Dendritic cell treated with granulocyte-macrophage colony-stimulating factor and Interleukin-4, amounts not matched to agents 40 ng/mL and 50 ng/mL, for 4 days (primary cell): ENCODE results near the gene CMTM2.

Experiments
- H3K27ac Mint-ChIP-seq: one replicate; pipeline ENCODE4 v1.8.0; 2022; ENCODE audit warnings: mild to moderate bottlenecking, mixed read lengths
- H3K27me3 Mint-ChIP-seq: one replicate; pipeline ENCODE4 v1.8.0; 2022; ENCODE audit warnings: mild to moderate bottlenecking, mixed read lengths
- H3K36me3 Mint-ChIP-seq: one replicate; pipeline ENCODE4 v1.8.0; 2022; ENCODE audit warnings: low read depth, mixed read lengths
- H3K4me1 Mint-ChIP-seq: one replicate; pipeline ENCODE4 v1.8.0; 2022; ENCODE audit warnings: low read depth, mixed read lengths
- H3K4me3 Mint-ChIP-seq: one replicate; pipeline ENCODE4 v1.8.0; 2022; ENCODE audit warnings: mild to moderate bottlenecking, moderate library complexity, mixed read lengths
- H3K9me3 Mint-ChIP-seq: one replicate; pipeline ENCODE4 v1.8.0; 2022; ENCODE audit warnings: mixed read lengths
- intact Hi-C: fragments of 100-400 bp; cut with micrococcal nuclease; formaldehyde crosslinking; loops from one replicate; pipeline ENCODE4 v1.15.0; 2022

Gene CMTM2

DNA sequence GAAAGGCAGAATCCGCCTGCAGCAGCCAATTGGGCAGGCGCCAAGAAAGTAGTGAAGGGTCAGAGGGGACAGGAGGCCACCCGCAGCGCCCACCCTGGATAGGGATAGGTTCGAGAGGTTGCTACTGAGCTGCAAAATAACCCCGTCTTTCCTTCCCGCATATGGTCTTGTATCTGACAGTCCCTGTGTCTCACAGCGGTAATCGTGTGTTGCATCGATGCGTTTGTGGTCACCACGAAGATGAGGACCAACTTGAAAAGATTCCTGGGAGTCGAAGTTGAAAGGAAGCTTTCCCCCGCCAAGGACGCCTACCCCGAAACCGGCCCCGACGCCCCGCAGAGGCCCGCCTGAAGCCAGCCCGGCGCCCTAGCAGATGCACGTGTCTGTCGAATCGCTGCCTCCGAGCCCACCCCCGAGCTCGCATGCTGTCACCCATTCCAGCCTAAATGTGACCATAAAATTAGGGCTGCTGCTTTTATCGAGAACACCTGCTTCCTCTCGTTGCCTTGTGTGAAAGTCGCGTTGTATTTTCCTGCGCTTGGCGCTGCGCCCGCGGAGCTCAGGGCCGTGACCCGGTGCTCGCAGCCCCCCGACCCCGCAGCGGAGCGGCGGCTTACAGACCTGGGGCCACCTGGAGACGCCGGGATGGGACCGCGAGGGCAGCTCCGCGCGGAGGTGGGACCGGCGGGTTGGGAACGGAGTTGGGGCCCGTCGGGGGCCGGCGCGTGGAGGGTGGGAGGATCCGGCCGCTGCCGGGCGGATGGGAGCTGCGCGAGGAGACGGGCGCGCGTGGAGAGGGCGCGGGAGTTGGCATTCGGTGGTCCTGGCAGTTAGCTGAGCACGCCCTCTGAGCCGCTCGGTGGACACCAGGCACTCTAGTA lies at the start of gene CMTM2:
CMTM2 (plus strand) TSS at position 813 of the 881 bp plus-strand sequence. CDS start 145 bp downstream, outside the sequence.
- H3K36me3 Mint-ChIP-seq: no peaks in the 10 kb centered on the region
- peaks cover 56% of the 10 kb centered on the region for H3K4me1 Mint-ChIP-seq
- peak within 1 kb of the TSS; percentile 51 for H3K4me3 Mint-ChIP-seq
- intact Hi-C loops: no loop called here
- H3K27ac Mint-ChIP-seq: peak within 1 kb of the TSS; percentile 56
- no peaks in the 10 kb centered on the region for H3K9me3 Mint-ChIP-seq
- H3K27me3 Mint-ChIP-seq: peaks cover 41% of the 10 kb centered on the region

GRCh38 chr16:66529475-66529874 lies 49.8 kb upstream of the CMTM2 start:
- no peak overlapping the region for H3K4me3 Mint-ChIP-seq
- intact Hi-C loops: no loop called here
- H3K9me3 Mint-ChIP-seq: no peaks in the 10 kb centered on the region
- H3K27me3 Mint-ChIP-seq: no peaks in the 10 kb centered on the region
- no peak overlapping the region for H3K27ac Mint-ChIP-seq
- peaks cover 50% of the 10 kb centered on the region for H3K4me1 Mint-ChIP-seq
- peaks cover 90% of the 10 kb centered on the region for H3K36me3 Mint-ChIP-seq

DNA sequence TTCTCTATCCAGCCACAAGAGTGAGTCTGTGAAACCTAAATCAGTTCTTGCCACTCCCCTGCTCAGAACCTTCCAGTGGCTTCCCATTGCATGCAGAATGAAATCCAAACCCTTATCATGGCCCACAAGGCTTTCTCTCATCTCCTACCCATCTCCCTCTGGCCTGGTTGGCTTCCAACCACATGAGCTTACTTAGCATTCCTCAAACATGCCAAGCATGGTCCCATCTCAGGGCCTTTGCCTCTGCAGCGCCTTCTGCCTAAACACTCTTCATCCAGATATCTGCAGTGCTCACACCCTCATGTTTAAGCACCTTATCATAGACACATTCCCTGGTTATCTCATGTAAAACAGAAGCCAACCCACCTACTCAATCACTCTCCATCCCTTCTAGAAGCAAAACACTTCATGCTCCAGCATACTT lies 44.9 kb upstream of the CMTM2 start:
- Mint-ChIP-seq H3K36me3 (peaks cover 98% of the 10 kb centered on the region), H3K4me3 (no peak overlapping the region), H3K27me3 (no peaks in the 10 kb centered on the region), H3K4me1 (peaks cover 25% of the 10 kb centered on the region), H3K27ac (no peak overlapping the region), H3K9me3 (no peaks in the 10 kb centered on the region)
- intact Hi-C loops: no loop called here

DNA sequence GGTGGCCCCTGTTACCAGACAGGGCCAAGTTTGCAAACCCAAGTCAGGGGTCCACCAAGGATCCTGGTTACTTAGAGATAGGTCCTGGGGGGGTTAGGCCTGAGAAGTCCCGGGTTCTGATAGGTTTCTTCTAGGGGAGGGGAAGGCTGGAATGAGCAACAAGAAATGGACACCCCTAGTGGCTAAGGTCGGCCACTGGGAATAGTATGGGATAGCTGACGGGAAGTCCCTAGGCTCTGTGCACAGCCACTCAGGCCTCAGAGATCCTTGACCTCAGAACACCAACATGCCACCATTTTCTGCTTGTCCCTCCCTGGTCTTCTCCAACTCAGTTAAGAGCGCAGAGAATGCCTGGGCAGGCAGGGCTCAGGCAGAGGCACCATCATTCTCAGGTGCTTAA lies 42.7 kb upstream of the CMTM2 start:
- Mint-ChIP-seq H3K27ac (no peak overlapping the region), H3K27me3 (no peaks in the 10 kb centered on the region), H3K4me1 (peaks cover 39% of the 10 kb centered on the region), H3K4me3 (no peak overlapping the region), H3K9me3 (no peaks in the 10 kb centered on the region), H3K36me3 (peaks cover 98% of the 10 kb centered on the region)
- intact Hi-C loops: no loop called here

- peaks cover 98% of the 10 kb centered on the region for H3K36me3 Mint-ChIP-seq
- H3K9me3 Mint-ChIP-seq: no peaks in the 10 kb centered on the region
- H3K4me1 Mint-ChIP-seq: peaks cover 45% of the 10 kb centered on the region
- no peak overlapping the region for H3K4me3 Mint-ChIP-seq
- no peak overlapping the region for H3K27ac Mint-ChIP-seq
- no peaks in the 10 kb centered on the region for H3K27me3 Mint-ChIP-seq
- intact Hi-C loops: no loop called here
Measured at GRCh38 chr16:66537236-66537635, 42.0 kb upstream of the CMTM2 start.

DNA sequence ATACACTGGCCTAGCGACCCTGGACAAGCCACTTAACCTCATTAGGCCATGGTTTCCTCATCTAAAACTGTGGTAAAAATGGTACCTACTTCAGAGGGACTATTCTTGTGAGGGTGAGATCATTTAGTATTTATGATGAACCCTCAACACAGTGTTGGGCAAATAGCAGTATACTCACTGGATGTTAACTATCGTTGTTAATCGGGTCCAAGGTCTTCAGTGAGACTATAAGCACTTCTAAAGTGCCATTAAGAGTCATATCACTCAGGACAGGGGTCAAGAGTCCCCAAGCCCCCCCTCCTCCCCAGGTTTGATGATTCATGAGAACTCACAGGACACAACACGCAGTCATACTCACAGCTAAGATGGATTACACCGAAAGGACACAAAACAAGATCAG lies 40.4 kb upstream of the CMTM2 start:
- Mint-ChIP-seq H3K4me3 (no peak overlapping the region), H3K36me3 (peaks cover 100% of the 10 kb centered on the region), H3K27me3 (no peaks in the 10 kb centered on the region), H3K4me1 (peaks cover 59% of the 10 kb centered on the region), H3K9me3 (no peaks in the 10 kb centered on the region), H3K27ac (no peak overlapping the region)
- intact Hi-C loops: no loop called here

DNA sequence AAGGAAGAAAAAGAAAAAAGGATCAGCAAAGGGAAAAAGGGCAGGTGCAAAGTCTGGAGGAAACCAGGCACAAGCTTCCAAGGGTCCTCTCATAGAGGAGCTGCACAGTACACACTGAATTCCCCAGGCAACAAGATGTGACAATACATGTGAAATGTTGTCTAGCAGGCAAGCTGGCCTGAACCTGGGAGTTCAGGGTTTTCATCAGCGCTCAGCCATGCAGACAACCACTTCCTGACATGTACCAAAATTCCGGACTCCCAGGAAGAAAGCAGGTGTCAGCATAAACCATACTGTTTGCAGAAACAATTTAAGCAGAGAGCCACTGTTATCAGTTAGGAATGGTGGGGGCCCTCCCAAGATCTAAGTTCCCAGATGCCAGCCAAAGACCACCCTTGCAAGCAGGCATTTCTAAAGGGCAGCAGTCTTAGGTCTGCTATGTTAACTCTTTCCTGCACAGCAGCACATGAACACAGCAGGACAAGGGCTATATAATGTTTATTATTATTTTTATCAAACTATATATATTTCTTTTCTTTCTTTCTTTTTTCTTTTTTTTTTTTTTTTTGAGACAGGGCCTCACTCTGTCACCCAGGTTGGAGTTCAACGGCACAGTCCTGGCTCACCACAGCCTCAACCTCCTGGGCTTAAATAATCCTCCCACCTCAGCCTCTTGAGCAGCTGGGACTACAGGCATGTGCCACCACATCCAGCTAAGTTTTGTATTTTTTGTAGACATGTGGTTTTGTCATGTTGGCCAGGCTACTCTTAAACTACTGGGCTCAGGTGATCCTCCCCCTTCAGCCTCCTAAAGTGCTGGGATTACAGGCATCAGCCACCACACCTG lies 39.4 kb upstream of the CMTM2 start:
- intact Hi-C loops: no loop called here

DNA sequence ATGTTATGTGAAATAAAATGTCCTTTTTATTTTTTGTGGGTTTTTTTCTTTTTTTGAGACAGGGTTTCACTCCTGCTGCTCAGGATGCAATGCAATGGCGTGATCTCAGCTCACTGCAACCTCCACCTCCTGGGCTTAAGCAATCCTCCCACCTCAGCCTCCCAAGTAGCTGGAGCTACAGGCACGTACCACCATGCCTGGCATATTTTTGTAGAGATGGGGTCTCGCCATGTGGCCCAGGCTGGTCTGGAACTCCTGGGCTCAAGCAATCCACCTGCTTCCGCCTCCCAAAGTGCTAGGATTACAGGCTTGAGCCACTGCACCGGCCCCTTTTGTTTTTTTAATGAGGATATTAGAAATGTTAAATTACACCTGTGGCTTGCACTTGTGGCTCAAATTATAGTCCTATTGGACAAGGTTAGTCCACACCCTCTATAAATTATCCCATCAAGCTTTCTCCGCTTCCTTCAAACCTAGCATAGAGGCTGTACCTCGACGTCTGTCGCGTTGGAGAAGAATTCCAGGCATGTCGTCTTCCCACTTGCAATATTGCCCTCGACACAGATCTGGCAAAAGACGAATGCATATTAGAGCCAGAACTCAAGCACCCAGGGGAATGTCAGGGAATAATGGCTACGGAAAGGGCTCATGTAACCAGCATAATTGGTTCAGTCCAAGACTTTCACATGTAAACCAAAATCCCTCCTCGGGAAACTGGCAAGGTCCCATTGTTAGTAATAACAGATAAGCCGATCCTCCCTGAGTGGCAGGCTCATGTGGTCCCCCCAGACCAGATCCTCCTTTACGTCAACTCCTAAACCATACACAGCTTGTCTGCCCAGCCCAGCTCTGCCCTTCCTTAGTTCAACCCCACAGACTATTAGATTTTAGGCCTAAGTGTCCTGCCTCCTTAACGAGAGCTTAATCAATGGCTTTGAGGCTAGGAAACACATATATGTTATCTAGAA lies 37.6 kb upstream of the CMTM2 start:
- H3K4me1 Mint-ChIP-seq: peaks cover 70% of the 10 kb centered on the region

More for the DNA sequence above, 39.4 kb upstream of the CMTM2 start:
- Mint-ChIP-seq H3K4me3 (no peak overlapping the region), H3K36me3 (peaks cover 93% of the 10 kb centered on the region), H3K4me1 (peaks cover 61% of the 10 kb centered on the region), H3K27ac (no peak overlapping the region), H3K9me3 (no peaks in the 10 kb centered on the region), H3K27me3 (no peaks in the 10 kb centered on the region)

DNA sequence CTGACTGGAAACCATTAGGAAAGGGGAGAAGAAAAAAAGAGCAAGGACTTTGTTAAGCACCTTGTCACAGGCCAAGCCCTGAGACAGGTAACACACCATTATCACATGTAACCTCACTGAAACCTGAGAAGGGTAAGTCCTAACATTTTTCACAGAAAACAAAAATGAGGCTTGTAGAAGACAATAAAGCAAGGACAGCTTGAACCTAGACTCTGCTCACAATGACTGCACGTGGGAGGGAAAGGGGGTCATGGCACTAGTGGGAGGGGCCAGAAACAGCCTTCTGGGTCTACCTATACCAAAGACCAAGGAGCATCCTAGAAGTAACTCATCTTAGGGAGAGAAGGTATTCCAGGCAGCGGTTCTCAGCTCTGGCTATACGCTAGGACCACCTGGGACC lies 36.9 kb upstream of the CMTM2 start:
- H3K27me3 Mint-ChIP-seq: no peaks in the 10 kb centered on the region
- no peak overlapping the region for H3K4me3 Mint-ChIP-seq
- H3K36me3 Mint-ChIP-seq: peaks cover 90% of the 10 kb centered on the region
- no peaks in the 10 kb centered on the region for H3K9me3 Mint-ChIP-seq
- peaks cover 70% of the 10 kb centered on the region for H3K4me1 Mint-ChIP-seq
- intact Hi-C loops: no loop called here
- no peak overlapping the region for H3K27ac Mint-ChIP-seq

More for the DNA sequence above, 37.6 kb upstream of the CMTM2 start:
- Mint-ChIP-seq H3K27me3 (no peaks in the 10 kb centered on the region), H3K27ac (no peak overlapping the region), H3K9me3 (no peaks in the 10 kb centered on the region), H3K36me3 (peaks cover 90% of the 10 kb centered on the region), H3K4me3 (no peak overlapping the region)
- intact Hi-C loops: no loop called here

GRCh38 chr16:66543541-66543940 lies 35.7 kb upstream of the CMTM2 start:
- intact Hi-C loops: no loop called here
- H3K27ac Mint-ChIP-seq: peak overlapping the region; percentile 94
- H3K36me3 Mint-ChIP-seq: peaks cover 89% of the 10 kb centered on the region
- peaks cover 80% of the 10 kb centered on the region for H3K4me1 Mint-ChIP-seq
- no peaks in the 10 kb centered on the region for H3K9me3 Mint-ChIP-seq
- no peaks in the 10 kb centered on the region for H3K27me3 Mint-ChIP-seq
- peak overlapping the region; percentile 39 for H3K4me3 Mint-ChIP-seq

- Mint-ChIP-seq H3K4me3 (peak overlapping the region; percentile 39), H3K4me1 (peaks cover 82% of the 10 kb centered on the region), H3K27ac (peak overlapping the region; percentile 94), H3K9me3 (no peaks in the 10 kb centered on the region), H3K27me3 (no peaks in the 10 kb centered on the region), H3K36me3 (peaks cover 86% of the 10 kb centered on the region)
- intact Hi-C loops: no loop called here
Measured at GRCh38 chr16:66544016-66544757, 35.1 kb upstream of the CMTM2 start.

DNA sequence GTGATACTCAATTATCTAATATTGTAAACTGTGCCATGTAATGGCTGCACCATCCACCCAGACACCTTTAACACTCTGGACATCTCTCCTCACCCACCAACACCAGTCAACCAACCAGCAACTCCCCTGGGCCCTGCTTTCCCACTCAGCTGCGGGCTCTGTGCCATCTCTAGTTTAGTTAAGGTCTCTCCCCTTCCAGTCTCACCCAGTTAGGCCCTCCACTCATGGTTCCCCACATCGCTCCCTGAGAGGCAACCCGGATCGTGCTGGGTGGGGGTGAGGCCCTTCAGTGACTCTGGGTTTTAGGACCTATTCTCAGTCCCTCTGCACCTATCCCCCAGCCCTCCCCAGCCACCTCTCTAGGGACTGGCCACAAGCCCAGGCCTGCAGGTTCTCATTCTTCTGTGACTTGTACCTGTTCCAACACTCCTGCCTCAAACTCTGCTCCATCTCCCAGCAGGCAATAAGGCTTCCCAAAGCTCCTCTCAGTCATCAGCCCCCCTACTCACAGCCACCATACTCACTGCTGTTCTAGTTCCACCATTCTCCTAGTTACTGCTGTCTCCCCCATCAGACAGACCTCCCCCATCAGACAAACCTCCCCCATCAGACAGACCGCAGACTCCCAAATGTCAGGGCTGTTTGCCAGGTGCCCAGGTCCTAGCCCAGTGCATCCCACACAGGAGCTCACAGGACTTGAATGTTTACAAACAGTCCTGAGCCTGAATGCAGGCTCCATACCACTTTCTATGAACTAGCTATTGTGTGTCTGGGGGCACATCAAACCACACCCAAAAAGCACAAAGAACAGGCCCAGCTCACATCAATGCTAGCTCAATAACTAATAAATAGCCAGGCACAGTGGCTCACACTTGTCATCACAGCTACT lies 31.9 kb upstream of the CMTM2 start:
- Mint-ChIP-seq H3K27me3 (no peaks in the 10 kb centered on the region), H3K36me3 (peaks cover 59% of the 10 kb centered on the region), H3K4me3 (peak overlapping the region; percentile 27), H3K9me3 (no peaks in the 10 kb centered on the region), H3K27ac (peak overlapping the region; percentile 81), H3K4me1 (peaks cover 76% of the 10 kb centered on the region)
- intact Hi-C loops: no loop called here
